GM18520 (cell line): ENCODE data around the gene EIF4EBP2.
A peak's percentile ranks its signal among the peaks of the same experiment; 100 is the strongest.

ENCODE experiments used
- ATAC-seq: cut with Tn5 transposase; IDR thresholded peaks from one replicate; pipeline ENCODE4 v1.9.1; 2021; ENCODE audit not compliant: unreplicated experiment

EIF4EBP2 gene

GRCh38 chr10:70378122-70378521 lies 25.8 kb upstream of the EIF4EBP2 start:
- no peak for ATAC-seq

GRCh38 chr10:70379581-70380176 lies 24.3 kb upstream of the EIF4EBP2 start:
- no peak for ATAC-seq

GRCh38 chr10:70380350-70381135 lies 23.4 kb upstream of the EIF4EBP2 start:
- ATAC-seq, result no peak

- peak; percentile 6 for ATAC-seq
These were observed 22.2 kb upstream of the EIF4EBP2 start for GRCh38 chr10:70381471-70382421.

- ATAC-seq, result no peak
These were observed 12.3 kb upstream of the EIF4EBP2 start for GRCh38 chr10:70391654-70392053.

GRCh38 chr10:70396140-70396539 lies 7.8 kb upstream of the EIF4EBP2 start:
- ATAC-seq, result no peak

- no peak for ATAC-seq
These were observed 4.8 kb upstream of the EIF4EBP2 start for GRCh38 chr10:70399177-70399576.

GRCh38 chr10:70403483-70404035 lies 386 bp upstream of the EIF4EBP2 start:
- peak; percentile 4 for ATAC-seq

- no peak for ATAC-seq
These were observed 767 bp downstream of the EIF4EBP2 start for GRCh38 chr10:70404787-70405036.

GRCh38 chr10:70405037-70405824 lies 1.3 kb downstream of the EIF4EBP2 start:
- ATAC-seq, result no peak

- no peak for ATAC-seq
These were observed 5.8 kb downstream of the EIF4EBP2 start for GRCh38 chr10:70409772-70410171.

- ATAC-seq, result no peak
These were observed 6.7 kb downstream of the EIF4EBP2 start for GRCh38 chr10:70410608-70411007.

- no peak for ATAC-seq
These were observed 8.4 kb downstream of the EIF4EBP2 start for GRCh38 chr10:70412356-70412755.

GRCh38 chr10:70417568-70417967 lies 13.6 kb downstream of the EIF4EBP2 start:
- no peak for ATAC-seq

GRCh38 chr10:70418229-70418628 lies 14.3 kb downstream of the EIF4EBP2 start:
- ATAC-seq, result no peak

GRCh38 chr10:70418713-70419112 lies 14.8 kb downstream of the EIF4EBP2 start:
- no peak for ATAC-seq

GRCh38 chr10:70424320-70424719 lies 20.4 kb downstream of the EIF4EBP2 start:
- no peak for ATAC-seq

- ATAC-seq, result no peak
These were observed 21.2 kb downstream of the EIF4EBP2 start for GRCh38 chr10:70425096-70425495.

GRCh38 chr10:70426823-70427222 lies 22.9 kb downstream of the EIF4EBP2 start:
- no peak for ATAC-seq

GRCh38 chr10:70430493-70431445 lies 26.8 kb downstream of the EIF4EBP2 start:
- no peak for ATAC-seq
